Endometrium (tissue), 2 donors: Measurements from ENCODE around the gene CBY1.
A peak's percentile ranks its signal among the peaks of the same experiment; 100 is the strongest.
"Not testable (repeated sequence)": the region's sequence is repeated elsewhere in the genome, so short reads cannot be mapped to it uniquely, and the experiment has no call there.

Experiments used
- FAIRE-seq: peaks from 2 replicates; lab custom pipeline; 2012; peaks lifted over from hg19 to GRCh38; lab: Jason Lieb, UNC
- donor health status: control.
- donor health status: control.

The CBY1 gene

GRCh38 chr22:38656256-38657044, at the start of gene CBY1, which contains the start of gene FAM227A:
Gene CBY1, plus strand, starts transcription at chr22:38656638. Its CDS starts 11,417 bp downstream, at chr22:38668055.
Gene FAM227A, minus strand, starts transcription at chr22:38656392. Its CDS starts 6,224 bp downstream, at chr22:38650168.
- no peak for FAIRE-seq

DNA sequence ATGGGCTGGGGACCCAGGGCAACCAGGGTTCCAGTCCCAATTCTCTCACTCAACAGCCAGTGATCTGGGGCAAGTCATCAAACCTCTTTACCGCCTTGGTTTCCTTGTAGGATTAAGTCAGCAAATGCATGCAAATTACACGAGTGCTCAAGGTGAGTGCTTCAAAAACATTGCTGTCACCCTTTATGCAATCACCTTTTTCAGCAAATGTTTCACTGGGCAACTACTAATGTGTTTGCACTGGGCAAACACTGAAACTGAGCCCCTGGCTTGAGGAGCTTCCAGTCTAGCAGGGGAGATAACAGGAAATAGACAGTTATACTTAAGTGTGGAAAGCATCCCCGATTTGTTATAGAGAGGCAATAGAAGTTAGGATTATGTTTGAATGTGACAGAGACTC, 48.8 kb upstream of the CBY1 start:
- FAIRE-seq: no peak

- no peak for FAIRE-seq
These were observed 47.3 kb upstream of the CBY1 start for GRCh38 chr22:38608992-38609750.

GRCh38 chr22:38610234-38610633, 46.2 kb upstream of the CBY1 start:
- FAIRE-seq: no peak

GRCh38 chr22:38611559-38611958, 44.9 kb upstream of the CBY1 start:
- no peak for FAIRE-seq

GRCh38 chr22:38612217-38613006, 44.0 kb upstream of the CBY1 start:
- no peak for FAIRE-seq

DNA sequence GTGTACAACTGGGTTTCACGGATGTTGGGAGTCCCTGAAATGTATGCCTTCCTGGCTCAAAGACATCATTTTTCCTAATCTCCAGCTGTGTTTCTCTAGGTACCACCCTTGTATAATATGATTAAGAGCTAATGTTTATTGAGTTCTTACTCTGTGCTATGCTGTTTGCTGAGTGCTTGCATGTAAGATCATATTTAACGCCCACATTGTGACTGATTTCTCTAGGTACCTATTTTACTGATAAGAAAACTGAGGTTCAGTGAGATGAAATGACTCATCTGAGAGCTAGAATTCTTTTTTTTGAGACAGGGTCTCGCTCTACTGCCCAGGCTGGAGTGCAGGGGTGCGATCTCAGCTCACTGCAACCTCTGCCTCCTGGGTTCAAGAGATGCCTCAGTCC, 42.9 kb upstream of the CBY1 start:
- no peak for FAIRE-seq

- no peak for FAIRE-seq
These were observed 41.9 kb upstream of the CBY1 start for GRCh38 chr22:38614332-38615063.

GRCh38 chr22:38615064-38615405, 41.4 kb upstream of the CBY1 start:
- not testable (repeated sequence) for FAIRE-seq

- FAIRE-seq: no peak
These were observed 38.2 kb upstream of the CBY1 start for GRCh38 chr22:38618258-38618657.

DNA sequence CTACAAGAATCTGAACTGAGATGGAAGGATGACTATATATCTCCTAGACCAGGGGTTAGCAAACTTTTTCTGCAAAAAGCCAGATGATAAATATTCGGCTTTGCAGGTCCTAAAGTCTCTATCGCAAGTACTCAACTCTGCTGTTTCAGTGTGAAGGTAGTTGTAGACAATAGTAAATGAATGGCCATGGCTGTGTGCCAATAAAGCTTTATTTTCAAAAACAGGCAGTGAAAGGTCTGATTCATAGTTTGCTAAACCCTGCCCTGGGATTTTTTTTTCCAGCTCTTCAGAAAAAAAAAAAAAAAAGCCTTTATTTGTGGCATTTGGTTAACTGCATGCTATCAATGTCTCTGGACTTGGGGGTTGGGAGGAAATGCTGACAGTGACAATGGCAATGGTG, 37.8 kb upstream of the CBY1 start:
- no peak for FAIRE-seq

GRCh38 chr22:38623351-38623750, 33.1 kb upstream of the CBY1 start:
- FAIRE-seq: no peak

DNA sequence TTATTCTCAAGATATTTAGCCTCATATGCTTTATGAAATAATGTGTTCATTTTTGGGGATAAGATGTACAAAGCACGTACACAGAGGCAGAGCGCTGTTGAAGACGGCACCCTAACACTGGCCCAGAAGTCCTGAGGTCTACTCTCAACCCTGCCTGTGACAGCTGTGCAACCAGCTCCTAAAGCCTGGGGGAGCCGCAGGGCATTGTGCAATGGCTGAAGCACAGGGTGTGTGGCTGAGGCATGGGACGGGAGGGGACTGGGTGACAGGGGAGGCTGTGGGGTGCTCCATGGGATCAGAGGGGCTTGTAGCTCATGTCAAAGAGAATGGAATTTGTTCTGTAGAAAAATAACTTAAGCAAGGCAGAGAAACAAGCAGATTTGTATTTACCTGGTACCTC, 28.0 kb upstream of the CBY1 start:
- FAIRE-seq: no peak

- no peak for FAIRE-seq
These were observed 27.3 kb upstream of the CBY1 start for GRCh38 chr22:38629108-38629507.

DNA sequence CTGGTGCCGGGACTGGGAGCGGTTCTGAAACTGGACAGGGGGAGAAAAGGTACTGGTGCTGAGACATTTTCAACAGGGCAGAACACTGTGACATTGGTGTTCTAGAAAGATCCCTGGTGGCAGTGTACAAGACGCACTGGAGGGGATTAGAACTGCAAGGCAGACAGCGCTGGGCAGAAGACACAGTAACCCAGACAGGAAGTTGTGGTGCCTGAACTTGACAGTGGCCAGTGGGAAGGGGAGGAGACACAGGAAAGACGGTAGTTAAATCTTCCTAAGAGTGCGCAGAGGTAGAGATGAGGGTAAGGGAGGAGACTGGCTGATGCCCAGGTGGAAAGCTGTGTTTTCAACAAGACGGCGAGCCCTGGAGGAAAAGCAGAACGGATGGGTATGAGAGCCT, 24.7 kb upstream of the CBY1 start:
- no peak for FAIRE-seq

- FAIRE-seq: no peak
These were observed 23.9 kb upstream of the CBY1 start for GRCh38 chr22:38632528-38632927.

- FAIRE-seq: no peak
These were observed 18.2 kb upstream of the CBY1 start for GRCh38 chr22:38638216-38638615.

DNA sequence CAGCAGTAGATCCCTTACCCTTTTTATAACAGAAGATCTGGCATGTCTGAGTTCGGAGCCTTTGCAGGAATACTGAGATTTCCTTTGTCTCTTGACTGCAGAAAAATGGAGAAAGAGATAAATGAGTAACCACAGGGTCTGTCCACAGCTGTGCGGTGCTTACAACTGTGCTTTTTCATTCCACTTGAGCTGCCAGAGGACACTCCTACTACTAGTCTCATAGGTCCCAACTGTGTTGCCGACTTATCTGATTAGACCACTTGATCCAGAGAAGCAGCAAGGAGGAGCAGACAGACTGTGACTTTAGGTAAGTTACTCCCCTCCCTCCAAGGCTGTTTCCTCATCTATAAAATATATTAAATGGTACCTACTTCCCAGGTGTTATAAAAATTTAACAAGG, 17.7 kb upstream of the CBY1 start:
- FAIRE-seq: no peak

GRCh38 chr22:38641476-38642040, 14.9 kb upstream of the CBY1 start:
- FAIRE-seq: no peak

DNA sequence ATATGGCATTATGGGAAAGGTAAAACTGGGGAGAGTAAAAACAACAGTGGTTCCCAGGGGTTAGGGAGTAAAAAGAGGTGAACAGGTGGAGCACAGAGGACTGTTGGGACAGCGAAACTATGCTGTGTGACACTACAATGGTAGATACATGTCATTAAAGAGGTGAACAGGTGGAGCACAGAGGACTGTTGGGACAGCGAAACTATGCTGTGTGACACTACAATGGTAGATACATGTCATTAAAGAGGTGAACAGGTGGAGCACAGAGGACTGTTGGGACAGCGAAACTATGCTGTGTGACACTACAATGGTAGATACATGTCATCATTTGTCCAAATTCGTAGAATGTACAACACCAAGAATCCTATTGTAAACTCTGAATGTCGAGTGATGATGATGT, 12.2 kb upstream of the CBY1 start:
- peak; percentile 97 for FAIRE-seq

- no peak for FAIRE-seq
These were observed 11.0 kb upstream of the CBY1 start for GRCh38 chr22:38645430-38645829.
